SK-N-SH (cell line): ENCODE measurements around the gene AFAP1. TPM values are rescaled to one million over a fixed set of nuclear protein-coding genes. Genes with fewer than 3 reads are reported as not detected.

Experiments used
- CTCF ChIA-PET: fragments of 300-600, 350-600 bp; formaldehyde crosslinking; extraction: SDS; loops from one replicate; lab custom pipeline; 2021; lab: Yijun Ruan, JAX
- POLR2A ChIA-PET: fragments of 350-600 bp; sonication (Branson Sonifier 250); formaldehyde crosslinking; extraction: SDS; loops from one replicate; lab custom pipeline; 2020; ENCODE audit warnings: antibody characterized with exemption, inconsistent platforms; lab: Yijun Ruan, JAX
- DNase-seq: peaks from one replicate; pipeline ENCODE4 v3.0.0; 2012
- H2AFZ ChIP-seq: fragments of 200-600 bp; sonication (generic); 2 replicates; pipeline ENCODE4 v1.8.1; 2016; ENCODE audit warnings: antibody characterized with exemption, mild to moderate bottlenecking, low read depth
- H3F3A ChIP-seq: fragments of 200-600 bp; sonication (generic); replicated peaks from 2 replicates; pipeline ENCODE3; 2016; ENCODE audit warnings: antibody characterized with exemption, mild to moderate bottlenecking; ENCODE audit not compliant: insufficient read depth
- H3K27ac ChIP-seq, 2 experiments: fragments of 200-500 bp in 1 of 2; fragments of 200-600 bp in 1 of 2; sonication (Bioruptor generic) in 1 of 2; sonication (generic), shearing (Covaris generic) in 1 of 2; 2 replicates each; pipeline versions ENCODE4 v1.5.1 to v1.6.1; 2014 to 2016; ENCODE audit warnings: low read depth in 2 of 2, inconsistent platforms in 1 of 2, low read length in 1 of 2, mild to moderate bottlenecking in 1 of 2, mixed read lengths in 1 of 2
- H3K27me3 ChIP-seq: fragments of 200-600 bp; sonication (generic), shearing (Covaris generic); 2 replicates; pipeline ENCODE4 v1.6.1; 2016; ENCODE audit warnings: mixed run types; ENCODE audit not compliant: insufficient read depth
- H3K36me3 ChIP-seq, 2 experiments: fragments of 200-500 bp in 1 of 2; fragments of 200-600 bp in 1 of 2; sonication (Bioruptor generic) in 1 of 2; sonication (generic) in 1 of 2; replicated peaks in 1 of 2; 2 replicates each; pipeline versions ENCODE3 to v1.5.1; 2014 to 2016; ENCODE audit warnings: low read length in 1 of 2, mild to moderate bottlenecking in 1 of 2; ENCODE audit not compliant: insufficient read depth in 2 of 2, control insufficient read depth in 1 of 2
- H3K4me1 ChIP-seq, 2 experiments: fragments of 200-500 bp in 1 of 2; fragments of 200-600 bp in 1 of 2; sonication (Bioruptor generic) in 1 of 2; sonication (generic), shearing (Covaris generic) in 1 of 2; 2 replicates each; pipeline versions ENCODE4 v1.5.1 to v1.6.1; 2014 to 2016; ENCODE audit warnings: low read depth in 1 of 2, low read length in 1 of 2, mixed run types in 1 of 2; ENCODE audit not compliant: insufficient read depth in 2 of 2, control insufficient read depth in 1 of 2
- H3K4me2 ChIP-seq: fragments of 200-600 bp; sonication (generic), shearing (Covaris generic); 2 replicates; pipeline ENCODE4 v1.6.1; 2017; ENCODE audit warnings: mixed run types
- H3K4me3 ChIP-seq, 2 experiments: fragments of 200-500 bp in 1 of 2; fragments of 200-600 bp in 1 of 2; sonication (Bioruptor generic) in 1 of 2; sonication (generic), shearing (Covaris generic) in 1 of 2; 2 replicates each; pipeline versions ENCODE4 v1.5.1 to v1.8.1; 2014 to 2016; ENCODE audit warnings: low read depth in 2 of 2, inconsistent platforms in 1 of 2, low read length in 1 of 2, mild to moderate bottlenecking in 1 of 2, mixed read lengths in 1 of 2, moderate library complexity in 1 of 2
- H3K79me2 ChIP-seq: fragments of 200-600 bp; sonication (generic); 2 replicates; pipeline ENCODE4 v1.8.1; 2017; ENCODE audit warnings: mild to moderate bottlenecking; ENCODE audit not compliant: insufficient read depth
- H3K9ac ChIP-seq: fragments of 200-600 bp; sonication (generic); 2 replicates; pipeline ENCODE4 v1.6.1; 2017; ENCODE audit warnings: mixed run types
- H3K9me2 ChIP-seq: fragments of 200-600 bp; sonication (generic); 2 replicates; pipeline ENCODE4 v1.6.1; 2017; ENCODE audit warnings: mixed run types
- H3K9me3 ChIP-seq: fragments of 200-600 bp; sonication (generic); 2 replicates; pipeline ENCODE4 v1.6.1; 2017; ENCODE audit warnings: mixed run types, mild to moderate bottlenecking, moderate library complexity
- H4K20me1 ChIP-seq: fragments of 200-600 bp; sonication (generic); 2 replicates; pipeline ENCODE4 v1.6.1; 2017; ENCODE audit warnings: mild to moderate bottlenecking, mixed run types; ENCODE audit not compliant: insufficient read depth
- CTCF ChIP-seq: fragments of 200-600 bp; sonication (generic); IDR thresholded peaks from 2 replicates; pipeline ENCODE4 v1.6.1; 2017; ENCODE audit warnings: antibody characterized with exemption, mild to moderate bottlenecking, moderate library complexity
- ELF1 ChIP-seq: IDR thresholded peaks from 2 replicates; pipeline ENCODE4 v1.4.0; 2012
- EP300 ChIP-seq, 2 experiments: IDR thresholded peaks; 2 replicates each; pipeline versions ENCODE4 v1.4.0 to v1.6.1; 2012; ENCODE audit warnings: borderline replicate concordance in 1 of 2, low read depth in 1 of 2, low read length in 1 of 2
- GABPA ChIP-seq: IDR thresholded peaks from 2 replicates; pipeline ENCODE4 v1.4.0; 2012; ENCODE audit warnings: low read depth, mild to moderate bottlenecking
- GATA2 ChIP-seq: sonication (generic); formaldehyde crosslinking; IDR thresholded peaks from 2 replicates; pipeline ENCODE4 v1.5.0; 2020; ENCODE audit warnings: mild to moderate bottlenecking, missing genetic modification reagents
- JUND ChIP-seq: IDR thresholded peaks from 2 replicates; pipeline ENCODE4 v1.4.0; 2012
- MXI1 ChIP-seq: IDR thresholded peaks from 2 replicates; pipeline ENCODE4 v1.6.1; 2012; ENCODE audit warnings: mild to moderate bottlenecking, low read depth, low read length, improper control_type of control experiment
- NRF1 ChIP-seq: IDR thresholded peaks from 2 replicates; pipeline ENCODE4 v1.6.1; 2012; ENCODE audit warnings: low read depth, mild to moderate bottlenecking, low read length
- RCOR1 ChIP-seq: fragments of 150-350 bp; IDR thresholded peaks from 2 replicates; pipeline ENCODE4 v1.6.1; 2017; ENCODE audit warnings: antibody characterized with exemption, low read length
- TCF12 ChIP-seq: IDR thresholded peaks from 2 replicates; pipeline ENCODE4 v1.4.0; 2012
- TEAD4 ChIP-seq: IDR thresholded peaks from 2 replicates; pipeline ENCODE4 v1.4.0; 2012; ENCODE audit warnings: mild to moderate bottlenecking, borderline replicate concordance; ENCODE audit not compliant: insufficient read depth
- YY1 ChIP-seq: IDR thresholded peaks from 2 replicates; pipeline ENCODE4 v1.4.0; 2012; ENCODE audit warnings: low read depth, mild to moderate bottlenecking
- whole genome bisulfite sequencing: methylation state at CpG from one replicate; pipeline ENCODE4 v1.1.6; 2017; ENCODE audit warnings: low lambda C conversion rate; 5-methylcytosine and 5-hydroxymethylcytosine counted together
- polyA plus RNA-seq, 3 experiments: library from polyadenylated mRNA; depleted of rRNA; stranded (reverse); fragments of >200 nt; gene quantifications; 2 replicates each; pipeline ENCODE4 v1.2.3, GENCODE V29; 2012
- TF ChIP-seq, protein P1 (sequence below): IDR thresholded peaks from 2 replicates; pipeline ENCODE4 v1.4.0; 2012; ENCODE audit warnings: low read depth, borderline replicate concordance
- TF ChIP-seq, protein P2 (sequence below): IDR thresholded peaks from 2 replicates; pipeline ENCODE4 v1.6.1; 2012; ENCODE audit warnings: mild to moderate bottlenecking, low read depth, low read length, moderate library complexity
- TF ChIP-seq, protein P3 (sequence below): IDR thresholded peaks from 2 replicates; pipeline ENCODE4 v1.4.0; 2012; ENCODE audit warnings: low read depth

The AFAP1 gene
- polyA plus RNA-seq, 1 of the 3 experiments (the other 2 are of a cell fraction), result 67.9 TPM

- no peak overlapping the region for H3K4me3 ChIP-seq
- peaks cover 52% of the 10 kb centered on the region for H3F3A ChIP-seq
- H4K20me1 ChIP-seq, result peaks cover 27% of the 10 kb centered on the region
- peaks cover 11 to 14% of the 10 kb centered on the region in 2 experiments; a peak in 3 of 4 replicates for H3K4me1 ChIP-seq
- 92% methylated on average over 8 of the region's 8 CpGs for WGBS
- TF ChIP-seq YY1, result no peak
- TF ChIP-seq, protein P1, sequence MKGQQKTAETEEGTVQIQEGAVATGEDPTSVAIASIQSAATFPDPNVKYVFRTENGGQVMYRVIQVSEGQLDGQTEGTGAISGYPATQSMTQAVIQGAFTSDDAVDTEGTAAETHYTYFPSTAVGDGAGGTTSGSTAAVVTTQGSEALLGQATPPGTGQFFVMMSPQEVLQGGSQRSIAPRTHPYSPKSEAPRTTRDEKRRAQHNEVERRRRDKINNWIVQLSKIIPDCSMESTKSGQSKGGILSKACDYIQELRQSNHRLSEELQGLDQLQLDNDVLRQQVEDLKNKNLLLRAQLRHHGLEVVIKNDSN, result no peak
- TF ChIP-seq, protein P2, sequence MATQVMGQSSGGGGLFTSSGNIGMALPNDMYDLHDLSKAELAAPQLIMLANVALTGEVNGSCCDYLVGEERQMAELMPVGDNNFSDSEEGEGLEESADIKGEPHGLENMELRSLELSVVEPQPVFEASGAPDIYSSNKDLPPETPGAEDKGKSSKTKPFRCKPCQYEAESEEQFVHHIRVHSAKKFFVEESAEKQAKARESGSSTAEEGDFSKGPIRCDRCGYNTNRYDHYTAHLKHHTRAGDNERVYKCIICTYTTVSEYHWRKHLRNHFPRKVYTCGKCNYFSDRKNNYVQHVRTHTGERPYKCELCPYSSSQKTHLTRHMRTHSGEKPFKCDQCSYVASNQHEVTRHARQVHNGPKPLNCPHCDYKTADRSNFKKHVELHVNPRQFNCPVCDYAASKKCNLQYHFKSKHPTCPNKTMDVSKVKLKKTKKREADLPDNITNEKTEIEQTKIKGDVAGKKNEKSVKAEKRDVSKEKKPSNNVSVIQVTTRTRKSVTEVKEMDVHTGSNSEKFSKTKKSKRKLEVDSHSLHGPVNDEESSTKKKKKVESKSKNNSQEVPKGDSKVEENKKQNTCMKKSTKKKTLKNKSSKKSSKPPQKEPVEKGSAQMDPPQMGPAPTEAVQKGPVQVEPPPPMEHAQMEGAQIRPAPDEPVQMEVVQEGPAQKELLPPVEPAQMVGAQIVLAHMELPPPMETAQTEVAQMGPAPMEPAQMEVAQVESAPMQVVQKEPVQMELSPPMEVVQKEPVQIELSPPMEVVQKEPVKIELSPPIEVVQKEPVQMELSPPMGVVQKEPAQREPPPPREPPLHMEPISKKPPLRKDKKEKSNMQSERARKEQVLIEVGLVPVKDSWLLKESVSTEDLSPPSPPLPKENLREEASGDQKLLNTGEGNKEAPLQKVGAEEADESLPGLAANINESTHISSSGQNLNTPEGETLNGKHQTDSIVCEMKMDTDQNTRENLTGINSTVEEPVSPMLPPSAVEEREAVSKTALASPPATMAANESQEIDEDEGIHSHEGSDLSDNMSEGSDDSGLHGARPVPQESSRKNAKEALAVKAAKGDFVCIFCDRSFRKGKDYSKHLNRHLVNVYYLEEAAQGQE, result no peak
- TF ChIP-seq GABPA, result no peak
- no peak for TF ChIP-seq GATA2 (CRISPR knock-in tag)
- TF ChIP-seq, protein P3, sequence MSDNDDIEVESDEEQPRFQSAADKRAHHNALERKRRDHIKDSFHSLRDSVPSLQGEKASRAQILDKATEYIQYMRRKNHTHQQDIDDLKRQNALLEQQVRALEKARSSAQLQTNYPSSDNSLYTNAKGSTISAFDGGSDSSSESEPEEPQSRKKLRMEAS, result no peak
- no peak for TF ChIP-seq EP300 (IDR thresholded peaks at IDR 0.05; ENCODE audit: borderline replicate concordance in 1 of 2, low read depth in 1 of 2, low read length in 1 of 2)
- TF ChIP-seq TCF12, result no peak
- ChIA-PET POLR2A (no interaction called here), CTCF (interaction anchor here (1.5 to 8.9 kb wide), 5 partner anchors 12 to 137 kb away, joined by 4 to 66 read pairs (median 8); no protein-coding TSS in a partner anchor)
- H3K9me2 ChIP-seq, result no peaks in the 10 kb centered on the region
- H3K79me2 ChIP-seq, result peaks cover 95% of the 10 kb centered on the region
- no peak for DNase-seq
- H3K4me2 ChIP-seq, result peak overlapping the region; percentile 16; the same call in 1 of the 2 replicates
- no peaks in the 10 kb centered on the region for H3K27me3 ChIP-seq
- H2AFZ ChIP-seq, result no peak overlapping the region
- H3K36me3 ChIP-seq, result peaks cover 72 to 88% of the 10 kb centered on the region in 2 experiments
- H3K9ac ChIP-seq, result no peak overlapping the region
- no peaks in the 10 kb centered on the region for H3K9me3 ChIP-seq
- peak overlapping the region in 1 of 2 experiments; percentile 53; a peak in 1 of 4 replicates for H3K27ac ChIP-seq
These were observed 147.0 kb downstream of the AFAP1 start for GRCh38 chr4:7792616-7793015.

DNA sequence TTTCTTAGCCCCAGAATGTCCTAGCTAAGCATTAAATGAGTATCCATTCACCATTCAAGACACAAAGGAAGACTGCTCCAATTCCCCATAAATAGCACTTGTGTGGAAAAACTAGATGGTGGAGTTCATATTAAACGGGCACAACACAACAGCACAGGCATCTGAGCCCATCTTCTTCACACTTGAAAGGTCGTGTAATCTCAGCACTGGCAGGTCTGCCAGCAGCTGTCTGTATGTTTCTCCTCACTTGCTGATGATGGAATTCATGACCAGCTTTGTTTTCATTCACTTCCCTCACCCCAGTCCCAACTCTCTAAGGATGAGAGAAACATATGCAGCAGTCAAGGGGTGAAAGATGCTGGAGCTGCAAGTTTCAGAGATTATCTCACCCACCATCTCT, 148.7 kb downstream of the AFAP1 start:
- Histone ChIP-seq H3K36me3 (peaks cover 78 to 85% of the 10 kb centered on the region in 2 experiments), H3K9ac (no peak overlapping the region), H3K9me3 (no peaks in the 10 kb centered on the region), H3K27me3 (no peaks in the 10 kb centered on the region), H4K20me1 (peaks cover 37% of the 10 kb centered on the region), H3K4me1 (peaks cover 12 to 16% of the 10 kb centered on the region in 2 experiments; a peak in 3 of 4 replicates), H3K4me3 (no peak overlapping the region), H2AFZ (no peak overlapping the region), H3F3A (peaks cover 58% of the 10 kb centered on the region), H3K27ac (peak overlapping the region; percentile 1 to 43; a peak in 1 of 4 replicates), H3K4me2 (no peak overlapping the region), H3K79me2 (peaks cover 95% of the 10 kb centered on the region), H3K9me2 (no peaks in the 10 kb centered on the region)
- POLR2A ChIA-PET, result no interaction called here
- CTCF ChIA-PET, result interaction anchor here (8.9 kb wide), 1 partner anchor 14 kb away, joined by 66 read pairs; no protein-coding TSS in a partner anchor
- no peak for DNase-seq
- TF ChIP-seq CTCF (no peak), MXI1 (no peak), ELF1 (no peak), TCF12 (no peak), TEAD4 (no peak), GATA2 (CRISPR knock-in tag) (no peak), GABPA (no peak), RCOR1 (no peak), NRF1 (no peak), JUND (no peak)
- WGBS, result 80% methylated on average over 2 of the region's 2 CpGs
